Measurements from ENCODE around the gene EIF2A.
A peak's percentile ranks its signal among the peaks of the same experiment; 100 is the strongest.
"Not testable (repeated sequence)": the region's sequence is repeated elsewhere in the genome, so short reads cannot be mapped to it uniquely, and the experiment has no call there.

Gene EIF2A

GRCh38 chr3:150546226-150547044 lies at the start of gene EIF2A, which contains the start of gene SERP1:
Gene EIF2A (plus strand): TSS chr3:150546787. CDS start chr3:150546803, 16 bp downstream.
Gene SERP1 (minus strand): TSS chr3:150546496. CDS start chr3:150546135, 361 bp downstream.
- DNase-seq (ENCODE audit: low read depth) = peak; percentile 99

GRCh38 chr3:150497956-150498355 lies 48.6 kb upstream of the EIF2A start:
- DNase-seq (ENCODE audit: low read depth) = no peak

- not testable (repeated sequence) for DNase-seq (ENCODE audit: low read depth)
These were observed 45.6 kb upstream of the EIF2A start for GRCh38 chr3:150500960-150501359.

- DNase-seq (ENCODE audit: low read depth) = no peak
These were observed 43.0 kb upstream of the EIF2A start for GRCh38 chr3:150503402-150504099.

GRCh38 chr3:150504483-150504882 lies 42.1 kb upstream of the EIF2A start:
- DNase-seq (ENCODE audit: low read depth) = no peak

GRCh38 chr3:150508401-150508800 lies 38.2 kb upstream of the EIF2A start:
- no peak for DNase-seq (ENCODE audit: low read depth)

GRCh38 chr3:150509780-150510179 lies 36.8 kb upstream of the EIF2A start:
- no peak for DNase-seq (ENCODE audit: low read depth)

GRCh38 chr3:150511122-150511821 lies 35.3 kb upstream of the EIF2A start:
- no peak for DNase-seq (ENCODE audit: low read depth)

GRCh38 chr3:150515210-150515609 lies 31.4 kb upstream of the EIF2A start:
- DNase-seq (ENCODE audit: low read depth) = no peak

GRCh38 chr3:150519026-150519425 lies 27.6 kb upstream of the EIF2A start:
- no peak for DNase-seq (ENCODE audit: low read depth)

- DNase-seq (ENCODE audit: low read depth) = no peak
These were observed 26.2 kb upstream of the EIF2A start for GRCh38 chr3:150520408-150520807.

GRCh38 chr3:150521463-150521862 lies 25.1 kb upstream of the EIF2A start:
- no peak for DNase-seq (ENCODE audit: low read depth)

- DNase-seq (ENCODE audit: low read depth) = no peak
These were observed 23.0 kb upstream of the EIF2A start for GRCh38 chr3:150523538-150523937.

GRCh38 chr3:150527464-150528255 lies 18.9 kb upstream of the EIF2A start:
- no peak for DNase-seq (ENCODE audit: low read depth)

GRCh38 chr3:150528354-150528797 lies 18.2 kb upstream of the EIF2A start:
- DNase-seq (ENCODE audit: low read depth) = no peak

GRCh38 chr3:150531775-150532174 lies 14.8 kb upstream of the EIF2A start:
- DNase-seq (ENCODE audit: low read depth) = no peak

- DNase-seq (ENCODE audit: low read depth) = no peak
These were observed 11.4 kb upstream of the EIF2A start for GRCh38 chr3:150535204-150535603.

GRCh38 chr3:150538324-150539208 lies 8.0 kb upstream of the EIF2A start:
- DNase-seq (ENCODE audit: low read depth) = no peak

GRCh38 chr3:150540297-150540696 lies 6.3 kb upstream of the EIF2A start:
- DNase-seq (ENCODE audit: low read depth) = no peak

GRCh38 chr3:150540991-150541390 lies 5.6 kb upstream of the EIF2A start:
- DNase-seq (ENCODE audit: low read depth) = no peak

- no peak for DNase-seq (ENCODE audit: low read depth)
These were observed 3.5 kb upstream of the EIF2A start for GRCh38 chr3:150543128-150543527.

Data from activated T-cell treated with anti-CD3 and anti-CD28 coated beads for 48 hours (primary cell).